Stimulated activated CD8-positive, alpha-beta memory T cell treated with anti-CD3 and anti-CD28 coated beads, Interleukin-7, amount 100 ng/mL, for 1 hour (primary cell): ENCODE results near the gene EXT2.

Experiments
- DNase-seq, 2 donors: peaks; one replicate each; pipeline ENCODE4 v3.0.0-alpha.2; 2020; ENCODE audit warnings: low read depth in 2 of 2

Gene EXT2

DNA sequence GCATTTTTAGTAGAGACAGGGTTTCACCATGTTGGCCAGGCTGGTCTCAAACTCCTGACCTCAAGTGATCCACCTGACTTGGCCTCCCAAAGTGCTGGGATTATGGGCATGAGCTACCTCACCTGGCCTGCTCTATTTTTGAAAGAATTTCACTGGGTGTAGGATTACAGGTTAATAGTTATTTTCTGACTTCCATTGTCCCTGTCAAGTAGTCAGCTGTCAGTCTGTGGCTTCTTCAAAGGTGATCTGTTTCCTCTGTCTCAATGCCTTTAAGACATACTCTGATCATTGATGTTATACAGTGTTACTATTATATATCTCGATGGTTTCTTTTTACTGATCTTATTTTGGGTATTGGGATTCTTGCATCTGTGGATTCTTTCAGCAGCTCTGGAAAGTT, 10.1 kb upstream of the EXT2 start:
- no peak for DNase-seq

GRCh38 chr11:44088377-44088776, 7.1 kb upstream of the EXT2 start:
- no peak for DNase-seq

DNA sequence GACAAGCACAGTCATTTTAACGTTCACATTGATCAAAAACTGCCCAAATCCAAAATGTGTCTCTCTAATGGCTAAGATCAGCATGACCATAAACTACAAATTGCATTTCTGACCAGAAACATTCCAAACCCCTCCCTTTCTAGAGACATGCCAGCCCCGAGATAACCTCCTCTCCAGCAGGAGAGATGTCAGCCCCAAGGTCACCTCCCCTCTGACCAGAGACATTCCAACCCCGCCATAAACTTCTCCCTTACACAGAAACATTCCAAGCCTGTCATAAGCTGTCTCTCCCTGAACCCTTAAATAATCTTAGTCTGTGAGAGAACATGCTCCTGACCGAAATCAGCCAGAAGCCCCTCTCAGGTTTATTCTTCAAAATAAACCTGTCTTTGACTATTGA, 6.6 kb upstream of the EXT2 start:
- no peak for DNase-seq

DNA sequence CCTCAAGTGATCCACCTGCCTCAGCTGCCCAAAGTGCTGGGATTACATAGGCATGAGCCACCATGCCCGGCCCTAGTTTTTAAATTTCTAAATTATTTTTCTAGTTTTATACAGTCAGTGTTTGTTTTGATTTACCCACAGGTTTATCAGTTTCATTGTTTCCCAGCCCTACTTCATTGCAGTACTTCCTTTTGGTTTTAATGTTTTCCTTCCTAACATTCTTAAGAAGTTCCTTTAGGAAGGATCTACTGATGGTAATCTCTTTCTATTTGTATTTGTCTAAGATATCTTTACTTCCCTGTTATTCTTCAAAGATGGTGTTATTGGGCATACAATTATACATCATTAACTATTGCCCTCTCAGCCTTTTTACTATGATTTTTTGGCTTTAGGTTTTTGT, 4.9 kb upstream of the EXT2 start:
- no peak for DNase-seq

GRCh38 chr11:44094260-44094868, 1.1 kb upstream of the EXT2 start:
- DNase-seq = peak; percentile 41 to 62

GRCh38 chr11:44096360-44097185, 1.1 kb downstream of the EXT2 start:
- no peak for DNase-seq

DNA sequence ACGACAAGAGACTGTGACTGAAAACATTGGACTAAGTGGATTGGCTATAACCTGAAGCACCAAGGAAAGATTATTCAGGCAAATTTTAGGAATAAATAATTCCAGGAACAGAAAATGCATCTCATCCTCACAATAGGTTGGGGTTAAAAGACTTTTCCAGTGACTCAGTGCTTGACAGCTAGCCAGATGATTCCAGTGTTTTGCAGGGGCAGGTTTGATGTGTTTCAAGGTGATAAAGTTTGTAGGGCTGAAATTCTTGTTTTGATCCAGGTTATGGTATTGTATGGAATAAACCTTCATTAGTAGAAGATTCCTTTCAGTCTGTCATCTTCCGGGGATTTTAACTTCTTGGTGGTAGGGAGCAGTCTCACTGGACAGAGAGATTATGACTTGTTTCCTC, 2.3 kb downstream of the EXT2 start:
- no peak for DNase-seq

- DNase-seq = no peak
Observed at GRCh38 chr11:44101098-44101497, 5.6 kb downstream of the EXT2 start.

DNA sequence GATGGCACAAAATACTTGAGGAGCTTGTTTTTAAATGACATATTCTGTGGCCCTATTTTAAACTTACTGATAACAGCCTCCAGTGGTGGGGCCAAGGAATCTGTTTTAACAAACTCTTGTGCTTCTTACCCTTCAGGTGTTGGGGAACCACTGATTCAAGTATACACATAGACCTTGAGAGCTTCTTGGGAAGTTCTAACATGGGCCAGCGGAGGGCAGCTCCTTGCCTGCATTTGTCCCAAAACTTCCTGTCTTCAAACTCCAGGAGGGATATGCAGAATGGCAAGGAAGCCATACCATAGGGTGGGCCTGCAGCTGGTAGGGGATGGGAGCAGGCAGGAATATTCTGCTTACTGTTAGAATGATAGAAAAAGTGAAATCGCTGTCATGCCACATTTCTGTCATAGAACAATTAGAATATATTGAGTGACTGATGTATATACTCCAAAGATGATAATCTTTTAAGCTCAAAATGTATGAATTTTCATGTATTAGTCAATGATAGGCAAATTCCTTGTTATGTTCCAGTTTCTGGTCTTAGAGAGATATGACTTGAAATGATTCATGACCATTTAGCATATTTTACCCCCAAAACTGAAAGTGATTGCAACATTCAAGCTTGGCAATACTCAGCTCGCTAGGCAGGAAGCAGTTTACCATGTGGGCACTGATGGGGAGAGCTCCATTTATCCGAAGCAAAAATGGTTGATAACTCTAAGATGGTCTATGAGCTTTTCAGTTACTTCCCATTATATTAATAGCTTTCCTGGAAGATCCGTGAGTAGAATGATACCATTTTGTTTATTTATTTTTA, 9.2 kb downstream of the EXT2 start:
- DNase-seq = no peak

DNA sequence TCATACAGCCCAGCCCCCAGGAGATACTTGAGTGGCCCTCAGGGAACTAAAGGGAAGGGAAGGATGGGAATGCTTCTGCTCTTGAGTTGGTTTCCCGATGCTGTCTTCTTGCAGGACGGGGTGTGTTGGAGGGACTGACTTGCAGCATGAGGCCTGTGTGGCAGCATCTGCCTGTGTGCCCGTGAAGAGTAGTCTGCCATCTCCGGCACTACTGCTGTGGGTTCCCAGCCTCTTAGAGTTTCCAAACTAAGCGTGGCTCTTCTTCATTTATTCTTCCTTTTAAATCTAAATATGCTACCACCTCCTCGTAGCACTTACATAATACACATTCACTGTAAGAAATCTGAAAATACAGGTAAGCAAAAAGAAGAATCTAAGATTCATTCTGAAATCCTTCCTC, 12.8 kb downstream of the EXT2 start:
- DNase-seq = no peak

- peak in 1 of 2 donors; percentile 14 for DNase-seq
Observed at GRCh38 chr11:44110231-44110679, 14.8 kb downstream of the EXT2 start.

GRCh38 chr11:44112091-44112821, 16.8 kb downstream of the EXT2 start:
- no peak for DNase-seq

DNA sequence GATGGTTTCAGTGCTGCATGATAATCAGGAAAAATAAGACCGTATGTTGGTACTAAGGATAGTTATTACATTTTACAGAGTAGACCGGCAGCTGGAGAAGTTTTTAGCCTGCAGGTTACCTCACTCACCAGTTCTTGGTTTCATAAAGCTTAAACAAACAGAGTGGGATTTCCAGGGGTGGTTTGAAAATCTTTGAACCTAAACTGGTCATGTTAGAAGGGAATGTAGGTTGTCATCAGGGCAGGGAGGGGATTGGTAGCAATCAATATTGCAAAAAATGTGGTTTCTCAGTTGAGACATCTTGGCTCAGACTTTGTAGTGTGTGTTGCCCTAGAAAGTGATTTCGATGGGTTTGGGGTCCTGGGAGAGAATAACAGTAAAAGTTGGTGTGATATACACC, 17.5 kb downstream of the EXT2 start:
- no peak for DNase-seq

DNA sequence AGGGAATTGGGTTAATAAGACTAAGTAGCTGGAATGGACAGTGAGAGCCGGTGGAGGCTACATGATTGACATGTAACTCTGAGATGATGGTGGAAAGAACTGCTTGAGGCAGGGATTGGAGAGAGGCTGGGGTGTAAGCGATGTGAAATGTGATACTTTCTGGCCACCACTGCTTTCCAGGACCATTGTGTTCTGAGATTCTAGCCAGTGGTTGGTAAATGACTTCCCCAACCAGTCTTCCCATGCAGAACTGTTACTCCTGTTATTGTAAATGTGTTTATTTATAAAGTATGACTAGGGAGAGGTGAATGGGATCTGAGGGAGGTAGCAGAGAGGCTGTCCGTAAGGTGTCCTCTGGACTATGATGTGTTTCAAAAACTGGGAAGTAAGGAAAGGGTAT, 18.1 kb downstream of the EXT2 start:
- DNase-seq = no peak

GRCh38 chr11:44116234-44116830, 20.9 kb downstream of the EXT2 start:
- no peak for DNase-seq

DNA sequence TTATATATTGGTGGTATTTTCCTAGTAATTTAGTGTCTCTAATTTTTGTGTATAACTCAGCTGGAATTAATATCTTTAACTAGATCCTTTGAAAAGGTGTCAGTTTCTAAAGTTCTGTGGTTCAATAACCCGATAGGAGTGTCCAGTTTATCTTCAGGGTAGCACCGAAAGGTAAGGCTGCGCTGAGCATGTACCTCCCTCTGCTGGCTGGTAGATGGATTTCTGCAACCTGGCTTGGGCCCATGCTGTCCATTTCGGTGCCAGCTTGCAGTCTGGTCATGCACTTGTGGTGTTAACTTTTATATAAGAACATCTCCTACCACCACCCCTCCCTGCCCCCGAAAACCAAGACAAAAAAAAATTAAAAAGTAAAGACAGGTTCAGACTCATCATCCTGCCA, 24.7 kb downstream of the EXT2 start:
- no peak for DNase-seq

DNA sequence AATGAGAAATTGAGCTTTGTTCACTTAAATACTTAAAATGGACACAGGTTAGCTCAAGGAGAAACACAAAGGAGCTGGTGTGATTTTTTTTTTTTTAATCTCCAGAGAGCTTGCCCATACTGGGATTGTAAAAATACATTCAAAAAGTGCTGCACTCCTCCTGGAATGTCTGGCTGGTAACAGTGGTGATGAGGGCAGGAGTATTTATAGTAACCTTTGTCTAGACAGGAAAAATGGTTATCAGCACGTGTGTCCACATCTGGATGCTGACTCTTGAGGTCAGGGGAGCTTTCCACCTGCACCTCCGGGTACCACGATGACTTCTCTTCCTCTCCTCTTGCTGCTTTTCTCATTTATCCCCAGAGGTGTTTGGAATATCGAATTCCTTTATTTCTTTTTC, 30.1 kb downstream of the EXT2 start:
- DNase-seq = no peak

GRCh38 chr11:44126304-44126703, 30.8 kb downstream of the EXT2 start:
- DNase-seq = no peak

- no peak for DNase-seq
Observed at GRCh38 chr11:44127130-44127529, 31.7 kb downstream of the EXT2 start.

- DNase-seq = no peak
Observed at GRCh38 chr11:44128729-44129128, 33.3 kb downstream of the EXT2 start.

- DNase-seq = no peak
Observed at GRCh38 chr11:44130751-44131150, 35.3 kb downstream of the EXT2 start.
